ENCODE measurements around the gene XPO6. TPM values are rescaled to one million over a fixed set of nuclear protein-coding genes. Genes with fewer than 3 reads are reported as not detected.

XPO6 gene
- total and polyA plus RNA-seq, 2 of the 13 experiments (the other 11 are each of a cell fraction or from before 2014, with no cell fraction given) = 109 to 129 TPM

- TF ChIP-seq ZNF543 (CRISPR knock-in tag; IDR thresholded peaks at IDR 0.05) (no peak), MNT (IDR thresholded peaks at IDR 0.05) (peak; percentile 18; the same call in 1 of the 2 replicates), FOXA3 (CRISPR knock-in tag; IDR thresholded peaks at IDR 0.05) (no peak), ZBTB26 (CRISPR knock-in tag; IDR thresholded peaks at IDR 0.05; ENCODE audit: borderline replicate concordance) (0 out of 2 replicates have a peak, but pooled peaks have one; percentile 50), RELA (CRISPR knock-in tag; IDR thresholded peaks at IDR 0.05) (no peak), ISX (CRISPR knock-in tag; conservative IDR thresholded peaks at IDR 0.05) (no peak), FOSL2 (CRISPR knock-in tag; IDR thresholded peaks at IDR 0.05) (peak; percentile 70), ZNF552 (CRISPR knock-in tag; IDR thresholded peaks at IDR 0.05; ENCODE audit: borderline replicate concordance) (no peak), POLR2G (IDR thresholded peaks at IDR 0.05; ENCODE audit: low read depth, low read length) (peak; percentile 53), BCLAF1 (IDR thresholded peaks at IDR 0.05) (no peak), ZSCAN25 (CRISPR knock-in tag; IDR thresholded peaks at IDR 0.05) (no peak), SETDB1 (CRISPR knock-in tag; IDR thresholded peaks at IDR 0.05; ENCODE audit: borderline replicate concordance) (no peak), GLI4 (CRISPR knock-in tag; IDR thresholded peaks at IDR 0.05; ENCODE audit: borderline replicate concordance) (no peak), ZBED4 (CRISPR knock-in tag; IDR thresholded peaks at IDR 0.05; ENCODE audit: borderline replicate concordance) (no peak), CC2D1A (CRISPR knock-in tag; IDR thresholded peaks at IDR 0.05) (no peak), SP140L (CRISPR knock-in tag; IDR thresholded peaks at IDR 0.05; ENCODE audit: borderline replicate concordance) (no peak), ZMAT3 (CRISPR knock-in tag; conservative IDR thresholded peaks at IDR 0.05) (no peak), ZNF710 (CRISPR knock-in tag; IDR thresholded peaks at IDR 0.05; ENCODE audit: borderline replicate concordance) (no peak)
These were observed 681 bp downstream of the XPO6 start (continued) for GRCh38 chr16:28210979-28211588.
